Natural killer cell treated with Interleukin-12 subunit alpha and Interleukin-12 subunit beta and Interleukin-15 and Interleukin-18, amount 100 ng/mL, for 72 hours (primary cell): ENCODE measurements around the gene ODAD2. TPM values are rescaled to one million over a fixed set of nuclear protein-coding genes. Genes with fewer than 3 reads are reported as not detected.
"Not testable (repeated sequence)": the region's sequence is repeated elsewhere in the genome, so short reads cannot be mapped to it uniquely, and the experiment has no call there.

Source experiments
- ATAC-seq, 2 donors: fragments of 150-1000 bp; cut with Tn5 transposase in 1 of 2; sonication (Bioruptor Pico), chemical (Tn5 transposase) in 1 of 2; 2 replicates each; pipeline ENCODE4 v1.10.0; 2021
- DNase-seq: peaks from one replicate; pipeline ENCODE4 v3.0.0; 2022; ENCODE audit warnings: low spot score
- H3K27ac Mint-ChIP-seq, 2 donors: 1 replicate in 1 of 2; 2 replicates in 1 of 2; pipeline ENCODE4 v1.8.0; 2022; ENCODE audit warnings: mixed read lengths in 2 of 2, mild to moderate bottlenecking in 1 of 2, moderate library complexity in 1 of 2
- H3K27me3 Mint-ChIP-seq, 2 donors: 1 replicate in 1 of 2; 2 replicates in 1 of 2; pipeline ENCODE4 v1.8.0; 2022; ENCODE audit warnings: mixed read lengths in 2 of 2
- H3K36me3 Mint-ChIP-seq: one replicate; pipeline ENCODE4 v1.8.0; 2022; ENCODE audit warnings: mixed read lengths
- H3K4me1 Mint-ChIP-seq, 2 donors: 1 replicate in 1 of 2; 2 replicates in 1 of 2; pipeline ENCODE4 v1.8.0; 2022; ENCODE audit warnings: low read depth in 2 of 2, mixed read lengths in 2 of 2, mild to moderate bottlenecking in 1 of 2
- H3K4me3 Mint-ChIP-seq: one replicate; pipeline ENCODE4 v1.8.0; 2022; ENCODE audit warnings: mixed read lengths
- H3K9me3 Mint-ChIP-seq: 2 replicates; pipeline ENCODE4 v1.8.0; 2022; ENCODE audit warnings: mixed read lengths
- total RNA-seq, 2 donors: library from RNA; stranded (reverse); gene quantifications; one replicate each; pipeline ENCODE4 v1.2.3, GENCODE V29; 2022

Gene ODAD2
- total RNA-seq, 2 donors from 2014 or later: not detected

DNA sequence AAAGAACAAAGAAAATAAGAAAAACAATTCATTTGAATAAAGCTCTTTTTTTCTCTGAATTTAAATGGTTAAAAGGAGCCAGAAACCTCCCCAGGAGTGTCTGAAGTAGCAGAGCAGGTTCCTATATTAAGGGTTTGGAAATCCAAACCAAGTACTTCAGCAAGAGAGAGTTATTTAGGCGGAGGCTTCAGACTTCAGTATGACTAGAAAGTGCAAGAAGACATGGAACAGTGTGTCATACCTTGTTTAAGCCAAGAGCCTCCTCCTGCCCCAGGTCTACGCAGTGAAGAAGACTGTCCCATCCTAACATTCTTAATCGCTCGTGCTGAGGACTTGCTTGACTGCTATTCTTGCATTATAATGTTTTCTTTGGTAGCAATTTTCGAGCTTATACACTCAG lies 51.3 kb downstream of the ODAD2 start:
- no peak overlapping the region for H3K27ac Mint-ChIP-seq
- no peak for DNase-seq
- ATAC-seq: no peak
- no peaks in the 10 kb centered on the region for H3K36me3 Mint-ChIP-seq
- H3K4me3 Mint-ChIP-seq: no peak overlapping the region
- H3K4me1 Mint-ChIP-seq: no peaks in the 10 kb centered on the region
- H3K27me3 Mint-ChIP-seq: peaks cover 17 to 38% of the 10 kb centered on the region in 2 donors
- H3K9me3 Mint-ChIP-seq: no peaks in the 10 kb centered on the region

DNA sequence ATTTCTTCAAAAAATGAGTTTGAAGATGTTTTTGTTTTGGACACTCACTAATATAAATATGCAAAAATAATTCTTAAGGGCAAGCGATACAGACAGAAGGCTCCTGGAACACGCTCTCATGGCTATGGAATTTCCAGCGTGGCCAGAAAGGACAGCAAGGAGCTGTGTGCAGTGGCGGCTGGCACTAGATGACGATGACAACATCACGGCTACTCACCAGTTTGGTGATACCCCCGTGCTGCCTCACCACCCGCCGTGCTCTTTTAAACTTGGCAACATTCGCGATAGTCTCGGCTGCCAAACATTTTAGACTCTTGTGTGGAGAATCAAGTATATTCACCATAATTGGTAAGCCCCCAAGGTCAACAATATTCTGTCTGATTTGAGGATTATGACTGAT lies 54.9 kb downstream of the ODAD2 start:
- H3K9me3 Mint-ChIP-seq: no peaks in the 10 kb centered on the region
- H3K4me1 Mint-ChIP-seq: no peaks in the 10 kb centered on the region
- no peak for DNase-seq
- no peak for ATAC-seq
- no peaks in the 10 kb centered on the region for H3K36me3 Mint-ChIP-seq
- no peak overlapping the region for H3K4me3 Mint-ChIP-seq
- H3K27me3 Mint-ChIP-seq: peaks cover 14 to 28% of the 10 kb centered on the region in 2 donors
- H3K27ac Mint-ChIP-seq: no peak overlapping the region

DNA sequence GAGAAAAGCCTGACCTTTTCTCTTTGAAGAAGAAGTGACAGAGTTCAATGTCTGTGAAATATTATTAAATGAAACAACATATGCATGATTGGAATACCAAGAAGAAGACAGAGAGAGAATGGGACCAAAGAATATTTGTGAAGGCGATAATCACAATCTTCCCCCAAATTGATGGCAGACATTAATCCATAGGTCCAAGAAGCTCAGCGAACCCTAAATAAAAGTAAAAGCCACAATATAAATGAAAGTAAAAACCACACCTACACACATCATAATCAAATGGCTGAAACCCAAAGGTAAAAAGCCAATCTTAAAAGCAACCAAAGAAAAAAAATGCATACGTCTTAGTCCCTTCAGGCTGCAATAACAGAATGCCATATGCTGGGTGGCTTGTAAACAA lies 84.0 kb downstream of the ODAD2 start:
- no peak for ATAC-seq

DNA sequence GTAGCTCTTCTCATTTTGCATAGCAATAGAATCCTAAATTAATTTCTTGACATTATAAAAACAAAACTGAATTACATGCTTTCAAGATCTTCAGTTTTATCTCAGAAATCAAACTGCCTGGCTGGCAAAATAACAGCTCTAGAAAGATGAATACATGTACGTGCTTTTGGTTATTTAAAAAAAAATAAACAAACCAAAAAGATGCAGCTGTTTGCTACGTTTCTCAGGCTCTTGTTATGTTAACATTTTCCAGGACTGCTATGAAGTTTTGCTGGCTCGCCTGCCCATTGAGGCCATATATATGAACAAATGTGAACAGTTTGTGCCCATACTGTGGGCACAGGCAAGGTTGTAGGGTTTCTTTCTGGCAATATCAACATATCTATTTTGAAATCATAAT lies 86.6 kb downstream of the ODAD2 start:
- H3K27me3 Mint-ChIP-seq: peaks cover 13 to 33% of the 10 kb centered on the region in 2 donors

More for the DNA sequence above, 84.0 kb downstream of the ODAD2 start:
- H3K4me3 Mint-ChIP-seq: no peak overlapping the region
- peaks cover 12 to 34% of the 10 kb centered on the region in 2 donors for H3K27me3 Mint-ChIP-seq
- no peaks in the 10 kb centered on the region for H3K4me1 Mint-ChIP-seq
- DNase-seq: no peak
- no peaks in the 10 kb centered on the region for H3K9me3 Mint-ChIP-seq
- H3K36me3 Mint-ChIP-seq: no peaks in the 10 kb centered on the region
- H3K27ac Mint-ChIP-seq: no peak overlapping the region

DNA sequence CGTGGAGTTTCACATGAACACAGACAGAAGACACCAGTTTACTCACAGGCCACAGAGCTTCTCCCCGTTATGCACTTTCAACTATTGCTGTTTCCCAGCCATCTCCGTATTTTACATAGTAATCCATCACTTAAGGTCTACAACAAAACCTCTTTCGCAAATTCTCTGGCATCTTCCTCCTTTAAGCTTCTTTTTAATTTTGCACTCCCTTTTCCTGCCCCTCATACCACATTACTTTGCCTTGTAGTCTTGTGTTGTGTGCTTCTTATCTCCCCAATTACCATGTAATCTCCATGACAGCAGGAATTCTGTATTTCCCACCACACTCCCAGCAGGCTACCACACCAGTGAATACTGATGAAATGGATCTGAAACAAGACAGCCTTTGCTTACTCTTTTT lies 87.3 kb downstream of the ODAD2 start:
- Mint-ChIP-seq H3K36me3 (no peaks in the 10 kb centered on the region), H3K4me1 (no peaks in the 10 kb centered on the region), H3K27ac (no peak overlapping the region), H3K4me3 (no peak overlapping the region), H3K27me3 (peaks cover 13 to 33% of the 10 kb centered on the region in 2 donors), H3K9me3 (no peaks in the 10 kb centered on the region)
- DNase-seq (no peak), ATAC-seq (no peak)

More for the DNA sequence above, 86.6 kb downstream of the ODAD2 start:
- Mint-ChIP-seq H3K4me1 (no peaks in the 10 kb centered on the region), H3K9me3 (no peaks in the 10 kb centered on the region), H3K4me3 (no peak overlapping the region), H3K36me3 (no peaks in the 10 kb centered on the region), H3K27ac (no peak overlapping the region)
- ATAC-seq: no peak
- DNase-seq: no peak

DNA sequence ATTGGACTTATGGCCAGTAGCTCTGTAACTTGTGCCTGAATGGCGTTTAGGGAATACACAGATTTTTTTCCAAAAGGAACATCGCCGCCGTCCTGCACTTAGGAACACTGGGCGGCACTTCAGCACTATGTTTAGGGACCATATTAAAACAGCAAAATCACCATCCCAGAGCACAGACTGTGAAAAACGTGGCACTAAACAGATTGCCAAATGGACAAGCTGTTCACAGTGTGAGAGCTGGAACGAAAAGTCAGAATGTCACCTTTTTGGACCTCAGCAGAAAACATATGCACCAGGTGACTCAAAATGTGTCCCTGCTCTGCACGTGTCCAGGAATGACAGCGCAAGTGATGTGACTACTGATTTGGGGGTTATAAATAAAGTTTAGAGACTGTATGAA lies 87.9 kb downstream of the ODAD2 start:
- no peak for DNase-seq
- Mint-ChIP-seq H3K4me3 (no peak overlapping the region), H3K9me3 (no peaks in the 10 kb centered on the region), H3K4me1 (no peaks in the 10 kb centered on the region), H3K36me3 (no peaks in the 10 kb centered on the region), H3K27me3 (peaks cover 12 to 30% of the 10 kb centered on the region in 2 donors), H3K27ac (no peak overlapping the region)
- ATAC-seq: no peak

DNA sequence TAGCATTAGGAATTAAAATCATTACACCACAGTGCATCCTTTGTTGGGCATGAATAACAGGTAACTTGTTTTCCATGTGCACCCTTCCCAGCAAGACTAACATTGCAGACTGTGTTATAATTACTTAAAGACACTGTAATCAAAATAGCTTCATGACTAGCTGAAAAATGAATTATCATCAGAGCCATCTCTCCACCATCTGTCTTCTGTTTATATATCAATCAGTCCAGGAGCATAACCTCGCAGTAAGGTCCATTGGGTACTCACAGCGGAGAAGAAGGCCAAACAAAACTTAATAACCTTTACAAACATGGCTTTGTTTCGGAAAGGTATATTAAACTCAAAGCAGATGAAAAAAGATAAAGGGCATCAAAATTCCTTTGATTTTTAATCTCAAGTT lies 90.6 kb downstream of the ODAD2 start:
- H3K4me3 Mint-ChIP-seq: no peak overlapping the region
- H3K9me3 Mint-ChIP-seq: peaks cover 2% of the 10 kb centered on the region
- no peak overlapping the region for H3K27ac Mint-ChIP-seq
- H3K27me3 Mint-ChIP-seq: peaks cover 9 to 17% of the 10 kb centered on the region in 2 donors
- ATAC-seq: no peak
- no peak for DNase-seq
- H3K36me3 Mint-ChIP-seq: no peaks in the 10 kb centered on the region
- H3K4me1 Mint-ChIP-seq: no peaks in the 10 kb centered on the region

DNA sequence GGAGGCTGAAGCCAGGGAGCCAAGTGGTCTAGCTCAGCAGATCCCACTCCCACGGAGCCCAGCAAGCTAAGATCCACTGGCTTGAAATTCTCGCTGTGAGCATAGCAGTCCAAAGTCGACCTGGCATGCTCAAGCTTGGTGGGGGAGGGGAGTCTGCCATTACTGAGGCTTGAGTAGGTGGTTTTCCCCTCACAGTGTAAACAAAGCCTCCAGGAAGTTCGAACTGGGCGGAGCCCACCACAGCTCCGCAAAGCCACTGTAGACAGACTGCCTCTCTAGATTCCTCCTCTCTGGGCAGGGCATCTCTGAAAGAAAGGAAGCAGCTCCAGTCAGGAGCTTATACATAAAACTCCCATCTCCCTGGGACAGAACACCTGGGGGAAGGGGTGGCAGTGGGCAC lies 99.4 kb downstream of the ODAD2 start:
- not testable (repeated sequence) for ATAC-seq, DNase-seq, H3K4me1 Mint-ChIP-seq, H3K4me3 Mint-ChIP-seq, H3K36me3 Mint-ChIP-seq, H3K27ac Mint-ChIP-seq
- H3K27me3 Mint-ChIP-seq: peaks cover 8 to 17% of the 10 kb centered on the region in 2 donors
- H3K9me3 Mint-ChIP-seq: peaks cover 12% of the 10 kb centered on the region

DNA sequence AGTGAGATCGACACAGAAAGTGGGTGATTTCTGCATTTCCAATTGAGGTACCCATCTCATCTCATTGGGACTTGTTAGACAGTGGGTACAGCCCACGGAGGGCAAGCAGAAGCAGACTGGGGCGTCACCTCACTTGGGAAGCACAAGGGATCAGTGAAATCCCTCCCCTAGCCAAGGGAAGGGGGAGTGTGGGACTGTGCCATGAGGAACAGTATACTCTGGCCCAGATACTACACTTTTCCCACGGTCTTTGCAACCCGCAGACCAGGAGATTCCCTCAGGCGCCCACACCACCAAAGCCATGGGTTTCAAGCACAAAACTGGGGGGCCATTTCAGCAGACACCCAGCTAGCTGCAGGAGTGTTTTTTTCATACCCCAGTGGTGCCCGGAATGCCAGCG lies 99.8 kb downstream of the ODAD2 start:
- peaks cover 12% of the 10 kb centered on the region for H3K9me3 Mint-ChIP-seq
- H3K36me3 Mint-ChIP-seq: peaks cover 7% of the 10 kb centered on the region
- no peak overlapping the region for H3K4me3 Mint-ChIP-seq
- ATAC-seq (no peak), DNase-seq (no peak)
- no peaks in the 10 kb centered on the region for H3K4me1 Mint-ChIP-seq
- H3K27ac Mint-ChIP-seq: no peak overlapping the region
- H3K27me3 Mint-ChIP-seq: peaks cover 8 to 17% of the 10 kb centered on the region in 2 donors

DNA sequence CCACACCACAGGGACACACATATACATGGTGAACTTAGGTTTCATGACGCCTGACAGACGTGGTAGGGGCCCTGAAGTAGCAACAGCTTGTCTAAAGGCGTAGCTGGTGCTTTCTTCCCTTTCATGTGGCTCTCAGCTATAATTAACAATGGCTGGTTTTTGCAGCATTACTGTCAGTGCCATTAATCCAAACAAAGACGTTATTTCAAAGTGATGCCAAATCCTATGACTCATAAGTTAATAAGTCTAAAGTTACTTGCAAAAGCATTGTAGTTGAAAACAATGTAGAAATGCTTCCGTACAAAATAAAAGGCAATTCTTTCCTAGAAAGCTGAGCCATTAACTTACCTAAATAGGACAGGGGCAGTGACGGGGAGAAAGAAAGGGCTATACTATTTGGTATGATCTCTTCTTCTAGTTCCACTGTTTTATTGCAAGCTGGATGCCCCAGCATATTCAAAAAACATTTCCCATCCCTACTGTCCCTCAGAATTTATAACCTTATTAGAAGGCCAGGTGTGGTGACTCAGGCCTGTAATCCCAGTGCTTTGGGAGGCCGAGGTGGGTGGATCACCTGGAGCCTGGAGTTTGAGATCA lies 105.4 kb downstream of the ODAD2 start:
- H3K36me3 Mint-ChIP-seq: no peaks in the 10 kb centered on the region
- no peaks in the 10 kb centered on the region for H3K4me1 Mint-ChIP-seq
- H3K4me3 Mint-ChIP-seq: no peak overlapping the region
- peaks cover 3% of the 10 kb centered on the region for H3K9me3 Mint-ChIP-seq
- peaks cover 6 to 11% of the 10 kb centered on the region in 2 donors for H3K27me3 Mint-ChIP-seq
- no peak overlapping the region for H3K27ac Mint-ChIP-seq
- DNase-seq (no peak), ATAC-seq (no peak)

DNA sequence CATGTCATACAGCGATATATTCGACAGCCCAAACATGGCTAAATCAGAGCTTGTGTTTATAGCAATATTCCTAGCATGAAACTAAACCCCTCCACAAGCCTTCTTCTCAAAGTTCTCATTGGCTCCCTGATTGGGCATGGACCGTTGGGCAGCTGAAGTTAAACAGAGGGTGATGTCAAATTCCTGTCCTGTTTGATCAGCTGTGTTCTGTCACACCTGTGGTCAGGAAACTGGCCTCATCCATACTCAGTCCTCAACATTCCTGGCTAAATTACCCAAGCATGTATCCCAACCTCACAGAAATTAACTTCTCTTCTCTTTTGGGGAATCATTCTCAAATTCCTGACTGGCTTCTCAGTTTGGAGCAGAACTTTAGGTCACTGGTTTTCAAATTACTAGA lies 107.9 kb downstream of the ODAD2 start:
- ATAC-seq: no peak
- DNase-seq: no peak
- no peak overlapping the region for H3K4me3 Mint-ChIP-seq
- H3K36me3 Mint-ChIP-seq: no peaks in the 10 kb centered on the region
- no peaks in the 10 kb centered on the region for H3K4me1 Mint-ChIP-seq
- H3K9me3 Mint-ChIP-seq: no peaks in the 10 kb centered on the region
- H3K27me3 Mint-ChIP-seq: peaks cover 0 to 12% of the 10 kb centered on the region in 2 donors
- no peak overlapping the region for H3K27ac Mint-ChIP-seq

DNA sequence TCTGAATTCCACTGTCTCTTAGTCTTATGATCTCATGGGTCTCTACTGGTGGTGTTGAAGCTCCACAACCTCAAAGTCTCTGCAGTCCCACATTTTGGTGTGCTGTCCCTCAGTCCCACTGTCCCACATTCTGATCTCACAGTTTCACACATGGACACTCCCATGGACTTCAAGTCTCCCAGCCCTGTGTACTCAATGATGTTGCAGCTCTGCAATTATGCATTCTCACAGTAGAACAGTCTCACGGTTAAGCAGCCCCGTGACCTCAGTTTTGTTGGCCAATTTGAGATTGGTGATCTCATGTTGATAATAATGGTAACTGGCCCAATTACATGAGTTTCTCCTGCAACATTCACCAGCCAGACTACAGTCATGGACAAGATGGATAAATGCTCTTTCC lies 109.4 kb downstream of the ODAD2 start:
- DNase-seq: no peak
- Mint-ChIP-seq H3K27ac (no peak overlapping the region), H3K4me1 (peaks cover 0 to 1% of the 10 kb centered on the region in 2 donors), H3K9me3 (no peaks in the 10 kb centered on the region), H3K27me3 (peaks cover 0 to 12% of the 10 kb centered on the region in 2 donors), H3K4me3 (no peak overlapping the region), H3K36me3 (no peaks in the 10 kb centered on the region)
- no peak for ATAC-seq

DNA sequence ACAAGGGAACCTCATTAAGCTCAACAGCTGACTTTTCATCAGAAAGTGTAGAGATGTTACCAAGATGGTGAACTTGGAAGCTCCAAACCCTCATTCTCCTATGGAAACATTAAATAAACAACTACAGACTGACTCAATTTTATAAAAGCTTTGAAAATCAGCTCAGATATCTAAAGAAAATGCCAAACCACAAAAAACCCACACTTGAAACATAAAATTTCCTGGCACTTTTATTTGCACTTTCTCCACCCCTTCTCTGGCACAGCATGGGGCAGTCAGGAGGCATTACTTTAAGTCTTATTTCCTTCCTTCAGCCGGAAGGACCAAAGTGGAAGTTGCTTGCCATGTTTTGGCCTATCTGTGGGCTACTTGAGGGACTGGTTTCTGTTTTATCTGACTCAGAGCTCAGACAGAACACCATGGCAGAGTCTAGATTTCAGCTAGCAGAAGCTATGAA lies 114.7 kb downstream of the ODAD2 start:
- ATAC-seq: no peak
- Mint-ChIP-seq H3K27ac (no peak overlapping the region), H3K36me3 (no peaks in the 10 kb centered on the region), H3K9me3 (peaks cover 2% of the 10 kb centered on the region), H3K27me3 (peaks cover 2 to 18% of the 10 kb centered on the region in 2 donors), H3K4me1 (peaks cover 0 to 3% of the 10 kb centered on the region in 2 donors), H3K4me3 (no peak overlapping the region)
- DNase-seq: no peak

DNA sequence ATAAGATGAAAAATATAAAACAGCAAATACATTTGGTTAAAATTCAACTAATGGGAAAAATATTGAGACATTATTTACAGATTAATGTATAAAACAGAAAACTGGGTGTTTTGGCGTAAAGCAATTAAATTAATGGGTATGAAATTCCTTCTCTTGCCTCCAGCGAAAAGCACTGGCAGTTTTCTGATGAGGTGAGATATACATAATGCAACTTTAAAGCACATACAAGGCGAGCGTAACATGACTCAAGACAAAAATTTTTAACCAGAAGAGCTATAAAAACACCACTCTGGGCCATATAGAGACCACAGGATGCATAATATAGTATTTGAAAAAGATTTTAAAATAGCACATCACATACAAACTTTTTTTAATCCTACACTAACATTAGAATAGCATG lies 120.6 kb downstream of the ODAD2 start:
- DNase-seq (no peak), ATAC-seq (no peak)
- Mint-ChIP-seq H3K9me3 (no peaks in the 10 kb centered on the region), H3K4me3 (no peak overlapping the region), H3K36me3 (no peaks in the 10 kb centered on the region), H3K27ac (no peak overlapping the region), H3K4me1 (no peaks in the 10 kb centered on the region), H3K27me3 (peaks cover 5 to 6% of the 10 kb centered on the region in 2 donors)

DNA sequence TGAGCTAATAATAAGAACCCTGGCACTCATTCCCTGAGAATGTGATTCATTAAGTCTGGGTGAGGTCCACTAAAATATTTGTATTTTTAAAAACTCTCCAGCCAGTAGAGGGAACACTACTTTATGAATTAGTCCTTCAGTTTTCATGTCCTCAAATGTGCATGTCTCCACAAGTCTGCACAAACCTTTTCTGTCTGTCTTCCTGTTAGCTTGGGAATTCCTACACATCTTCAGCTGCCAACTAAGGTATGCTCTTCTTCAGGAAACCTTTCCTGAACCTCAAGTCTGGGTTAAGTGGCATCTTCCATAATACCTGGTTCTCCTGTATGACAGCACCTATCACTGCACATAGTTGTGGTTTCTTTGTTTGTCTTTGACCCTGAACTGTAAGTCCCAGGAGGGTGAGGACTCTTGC lies 133.7 kb downstream of the ODAD2 start:
- no peak for DNase-seq
- Mint-ChIP-seq H3K27me3 (peaks cover 14 to 45% of the 10 kb centered on the region in 2 donors), H3K27ac (no peak overlapping the region), H3K4me3 (no peak overlapping the region), H3K9me3 (peaks cover 5% of the 10 kb centered on the region), H3K4me1 (no peaks in the 10 kb centered on the region), H3K36me3 (no peaks in the 10 kb centered on the region)
- no peak for ATAC-seq
